GM06990 (cell line): ENCODE measurements around the gene CDHR2.

Source experiments
- DNase-seq: peaks from one replicate; pipeline ENCODE4 v3.0.0-alpha.2; 2011; ENCODE audit not compliant: insufficient read length; ENCODE audit errors: extremely low read depth
- H3K27me3 ChIP-seq: replicated peaks from 2 replicates; pipeline ENCODE4 v1.6.0; 2011; ENCODE audit warnings: low read length; ENCODE audit not compliant: control insufficient read depth, insufficient read depth
- H3K36me3 ChIP-seq: 2 replicates; pipeline ENCODE4 v1.5.1; 2011; ENCODE audit warnings: low read length; ENCODE audit not compliant: control insufficient read depth, insufficient read depth
- H3K4me3 ChIP-seq: replicated peaks from 2 replicates; pipeline ENCODE4 v1.5.1; 2011; ENCODE audit warnings: low read depth, mild to moderate bottlenecking, control low read depth, low read length
- TF ChIP-seq, protein P1 (sequence below): IDR thresholded peaks from 2 replicates; pipeline ENCODE4 v1.5.1; 2011; ENCODE audit warnings: low read length, control low read depth, mild to moderate bottlenecking, inconsistent platforms; ENCODE audit not compliant: insufficient read depth, poor library complexity, severe bottlenecking

CDHR2 gene

DNA sequence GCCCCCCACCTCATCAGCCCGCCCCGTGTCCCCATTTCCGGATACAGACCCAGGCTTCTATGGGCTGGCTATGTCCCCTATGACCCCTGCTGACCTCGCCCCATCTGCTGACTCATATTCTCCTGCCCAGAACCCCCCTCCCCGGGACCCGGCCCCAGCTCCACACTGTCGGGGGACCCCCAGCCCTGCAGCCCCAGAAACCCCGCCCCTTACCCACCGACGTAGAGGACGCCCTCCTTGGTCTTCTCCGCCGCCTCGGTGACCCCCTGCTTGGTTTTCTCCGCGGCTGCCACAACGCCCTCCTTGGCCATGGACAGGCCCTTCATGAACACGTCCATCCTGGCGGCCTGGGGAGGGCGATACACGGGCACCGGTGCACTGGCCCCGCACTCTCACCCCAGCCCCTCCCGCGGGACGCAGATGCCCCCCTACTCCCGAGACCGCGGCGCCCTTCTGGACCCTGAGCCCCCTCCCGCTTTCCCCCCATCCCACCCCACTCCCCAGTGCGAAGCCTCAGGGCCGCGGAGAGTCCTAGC, 80.2 kb downstream of the CDHR2 start:
- TF ChIP-seq, protein P1, sequence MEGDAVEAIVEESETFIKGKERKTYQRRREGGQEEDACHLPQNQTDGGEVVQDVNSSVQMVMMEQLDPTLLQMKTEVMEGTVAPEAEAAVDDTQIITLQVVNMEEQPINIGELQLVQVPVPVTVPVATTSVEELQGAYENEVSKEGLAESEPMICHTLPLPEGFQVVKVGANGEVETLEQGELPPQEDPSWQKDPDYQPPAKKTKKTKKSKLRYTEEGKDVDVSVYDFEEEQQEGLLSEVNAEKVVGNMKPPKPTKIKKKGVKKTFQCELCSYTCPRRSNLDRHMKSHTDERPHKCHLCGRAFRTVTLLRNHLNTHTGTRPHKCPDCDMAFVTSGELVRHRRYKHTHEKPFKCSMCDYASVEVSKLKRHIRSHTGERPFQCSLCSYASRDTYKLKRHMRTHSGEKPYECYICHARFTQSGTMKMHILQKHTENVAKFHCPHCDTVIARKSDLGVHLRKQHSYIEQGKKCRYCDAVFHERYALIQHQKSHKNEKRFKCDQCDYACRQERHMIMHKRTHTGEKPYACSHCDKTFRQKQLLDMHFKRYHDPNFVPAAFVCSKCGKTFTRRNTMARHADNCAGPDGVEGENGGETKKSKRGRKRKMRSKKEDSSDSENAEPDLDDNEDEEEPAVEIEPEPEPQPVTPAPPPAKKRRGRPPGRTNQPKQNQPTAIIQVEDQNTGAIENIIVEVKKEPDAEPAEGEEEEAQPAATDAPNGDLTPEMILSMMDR = no peak
- Histone ChIP-seq H3K27me3 (peaks cover 5% of the 10 kb centered on the region), H3K4me3 (no peak overlapping the region), H3K36me3 (no peaks in the 10 kb centered on the region)
- DNase-seq = no peak

DNA sequence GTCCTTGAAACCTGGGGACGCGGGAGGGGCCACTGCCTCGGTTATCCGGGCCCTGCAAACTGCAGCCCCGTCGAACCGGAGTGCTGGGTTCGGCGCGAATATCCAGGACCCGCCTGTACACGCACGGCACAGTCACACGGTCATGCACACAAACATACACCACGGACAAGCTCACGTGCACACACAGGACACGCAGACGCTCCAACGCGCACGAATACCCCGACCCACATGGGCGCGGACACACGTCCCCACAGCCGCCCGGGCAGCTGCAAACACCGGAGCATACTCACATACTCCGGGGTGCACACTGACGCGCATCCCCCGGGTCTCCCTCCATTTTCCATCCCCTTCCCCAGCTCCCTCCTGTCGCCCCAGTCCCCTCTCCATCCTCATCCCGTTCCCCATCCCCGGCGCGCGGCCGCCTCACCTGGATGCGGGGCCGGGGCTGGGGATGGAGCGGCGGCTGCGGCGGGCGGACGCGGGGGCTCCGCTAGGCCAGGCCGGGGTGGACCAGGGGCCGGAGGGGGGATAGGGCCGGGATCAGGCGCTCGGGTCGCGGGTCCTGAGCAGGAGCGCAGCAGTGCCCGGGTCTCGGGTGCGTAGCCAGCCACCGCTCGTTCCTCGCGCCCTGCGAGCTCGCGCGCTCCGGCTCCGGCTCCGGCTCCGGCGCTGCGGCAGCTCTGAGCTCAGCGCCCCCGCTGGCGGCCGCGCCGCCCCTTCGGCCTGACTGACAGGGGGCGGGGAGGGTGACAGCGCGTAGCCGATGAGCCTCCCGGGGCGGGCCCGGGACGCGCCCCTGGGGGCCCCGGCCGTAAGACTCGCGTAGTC, 80.9 kb downstream of the CDHR2 start, which contains the start of the genes EIF4E1B and SNCB:
EIF4E1B (plus strand) TSS at position 823 of the 828 bp plus-strand sequence. CDS start 12,113 bp downstream, outside the sequence.
SNCB (minus strand) TSS at position 682 of the 828 bp plus-strand sequence. CDS start 880 bp downstream, outside the sequence.
- TF ChIP-seq, protein P1 = no peak
- no peaks in the 10 kb centered on the region for H3K36me3 ChIP-seq
- H3K4me3 ChIP-seq = peak within 1 kb of the TSS; percentile 43
- peaks cover 5% of the 10 kb centered on the region for H3K27me3 ChIP-seq
- DNase-seq = peak; percentile 70

DNA sequence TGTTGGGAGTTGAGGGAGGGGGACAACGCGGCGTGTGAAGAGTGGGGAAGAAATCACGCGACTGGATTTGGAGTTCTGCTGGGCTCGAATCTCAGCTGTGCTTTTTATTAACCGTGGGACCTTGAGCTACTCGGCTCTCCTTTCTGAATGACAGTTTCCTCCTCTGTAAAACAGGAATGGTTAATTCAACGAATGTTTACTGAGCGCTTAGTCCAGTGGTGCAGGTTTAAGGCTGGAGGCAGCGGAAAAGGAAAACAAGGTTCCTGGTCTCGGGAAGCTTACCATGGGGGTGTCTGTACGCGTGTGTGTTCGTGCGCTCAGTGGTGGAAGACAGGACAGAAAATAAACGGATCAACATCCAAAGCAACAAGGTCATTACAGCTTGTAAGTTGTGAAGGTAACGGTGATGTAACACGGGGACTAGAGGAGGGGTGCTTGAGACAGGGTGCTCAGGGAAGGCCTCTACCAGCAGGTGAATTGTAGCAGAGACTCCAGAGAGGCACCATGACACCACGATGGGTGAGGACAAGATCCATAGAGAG, 81.6 kb downstream of the CDHR2 start:
- H3K27me3 ChIP-seq = peaks cover 4% of the 10 kb centered on the region
- H3K36me3 ChIP-seq = no peaks in the 10 kb centered on the region
- no peak for DNase-seq
- TF ChIP-seq, protein P1 = no peak
- peak overlapping the region; percentile 43 for H3K4me3 ChIP-seq

DNA sequence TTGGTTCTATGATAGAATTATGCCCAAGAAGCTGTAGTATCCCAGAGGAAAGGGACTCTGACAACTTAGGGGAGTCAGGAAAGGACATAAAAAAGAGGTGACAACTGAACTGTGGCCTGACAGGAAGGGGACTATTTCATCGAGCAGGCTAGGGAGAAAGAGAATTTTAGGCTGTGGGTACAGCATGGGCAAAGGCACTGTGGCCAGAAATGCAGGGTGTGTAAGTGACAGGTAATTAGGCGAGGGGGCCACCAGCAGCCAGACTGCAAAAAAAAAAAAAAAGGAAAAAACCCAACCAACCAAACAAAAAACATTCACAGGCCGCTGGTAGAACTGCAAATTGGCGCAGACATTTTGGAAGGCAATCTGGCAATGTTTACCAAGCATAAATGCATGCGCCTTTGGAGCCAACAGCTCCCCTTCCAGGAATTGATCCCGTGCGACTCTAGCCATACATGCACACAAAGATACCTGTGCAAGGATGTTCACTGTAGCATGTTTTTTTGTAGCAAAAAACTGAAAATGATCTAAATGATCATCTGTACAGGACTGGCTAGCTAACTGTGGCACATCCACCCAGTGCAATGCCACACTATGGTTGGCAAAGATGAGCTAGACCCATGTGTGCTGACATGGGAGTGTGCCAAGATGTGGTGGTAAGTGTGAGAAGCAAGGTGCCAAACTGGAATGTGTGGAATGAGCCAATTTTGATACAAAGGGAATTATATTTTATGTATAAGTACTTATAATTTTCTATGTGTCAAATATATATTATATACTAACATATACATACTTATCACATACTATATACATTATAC, 82.5 kb downstream of the CDHR2 start:
- Histone ChIP-seq H3K36me3 (no peaks in the 10 kb centered on the region), H3K4me3 (no peak overlapping the region), H3K27me3 (peaks cover 4% of the 10 kb centered on the region)
- TF ChIP-seq, protein P1 = no peak
- no peak for DNase-seq

DNA sequence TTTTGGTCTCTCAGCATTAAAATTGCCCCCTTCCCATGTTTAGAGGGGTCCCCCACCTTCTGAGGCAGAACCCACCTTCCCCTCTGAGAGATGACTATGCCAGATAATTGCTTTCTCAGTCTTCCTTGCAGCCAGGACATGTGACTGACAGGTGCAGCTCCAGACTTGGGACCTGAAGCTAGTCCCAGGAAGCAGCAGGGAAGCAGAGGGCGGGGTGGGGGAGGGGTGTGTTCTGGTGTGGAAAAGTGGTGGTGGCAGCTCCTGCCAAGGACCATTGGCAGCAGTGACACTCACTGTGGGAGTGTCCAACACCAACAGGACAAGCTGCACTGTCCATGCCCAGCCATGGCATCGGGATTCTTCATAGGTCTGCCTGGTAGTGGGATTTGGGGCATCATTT, 83.6 kb downstream of the CDHR2 start:
- H3K36me3 ChIP-seq = no peaks in the 10 kb centered on the region
- H3K27me3 ChIP-seq = peaks cover 4% of the 10 kb centered on the region
- no peak overlapping the region for H3K4me3 ChIP-seq
- TF ChIP-seq, protein P1 = no peak
- no peak for DNase-seq
